GM12891 (cell line): Measurements from ENCODE around the gene DNAAF8.

Experiments
- POLR2A ChIP-seq: IDR thresholded peaks from 2 replicates; pipeline ENCODE4 v1.6.1; 2011; ENCODE audit warnings: low read depth, low read length, control low read depth
- POLR2AphosphoS5 ChIP-seq: IDR thresholded peaks from 2 replicates; pipeline ENCODE4 v1.6.1; 2011; ENCODE audit warnings: low read depth, low read length, control low read depth
- POU2F2 ChIP-seq: IDR thresholded peaks from 2 replicates; pipeline ENCODE4 v1.6.1; 2011; ENCODE audit warnings: low read depth, mild to moderate bottlenecking, control low read depth, low read length, moderate library complexity
- TAF1 ChIP-seq: IDR thresholded peaks from 2 replicates; pipeline ENCODE4 v1.6.1; 2011; ENCODE audit warnings: low read depth, low read length, control low read depth

- TF ChIP-seq POLR2A (no peak), TAF1 (no peak), POLR2AphosphoS5 (no peak), POU2F2 (no peak)
Observed at GRCh38 chr16:4728676-4729075, 5.7 kb upstream of the DNAAF8 start.
